ENCODE measurements around the gene NDUFA3. TPM values are rescaled to one million over a fixed set of nuclear protein-coding genes. Genes with fewer than 3 reads are reported as not detected.

The NDUFA3 gene
- total and polyA plus RNA-seq, 2 of the 13 experiments (the other 11 are each of a cell fraction or from before 2014, with no cell fraction given): 31.6 to 75.4 TPM

GRCh38 chr19:54062643-54063042, 40.0 kb upstream of the NDUFA3 start:
- Histone ChIP-seq H3K36me3 (replicated peaks in 1 of 2; ENCODE audit: control insufficient read depth in 1 of 2, insufficient read depth in 2 of 2, low read length in 2 of 2) (no peaks in the 10 kb centered on the region), H3K27ac (ENCODE audit: extremely low read length, insufficient read depth, low read length) (no peak overlapping the region), H2AFZ (ENCODE audit: low read length) (no peak overlapping the region), H3K27me3 (ENCODE audit: control insufficient read depth in 1 of 2, insufficient read depth in 2 of 2, low read length in 2 of 2) (peaks cover 0 to 14% of the 10 kb centered on the region in 2 experiments; a peak in 2 of 5 replicates), H3K4me3 (replicated peaks in 1 of 3; ENCODE audit: insufficient read depth in 1 of 3, low read depth in 2 of 3, low read length in 3 of 3) (no peak overlapping the region), H3K4me1 (ENCODE audit: insufficient read depth, low read length) (no peaks in the 10 kb centered on the region), H3K9me3 (ENCODE audit: low read length) (no peaks in the 10 kb centered on the region), H3K9ac (ENCODE audit: insufficient read depth, low read depth, low read length) (no peak overlapping the region), H3K4me2 (ENCODE audit: low read depth, low read length) (no peak overlapping the region), H3K79me2 (ENCODE audit: insufficient read depth, low read length) (no peaks in the 10 kb centered on the region), H4K20me1 (ENCODE audit: insufficient read depth, low read length) (no peaks in the 10 kb centered on the region)
- no TSS peak for BruUV-seq (replicated peaks)
- no peak for TF ChIP-seq DNMT1 (CRISPR knock-in tag; IDR thresholded peaks at IDR 0.05)
- TF ChIP-seq ZNF234 (CRISPR knock-in tag; conservative IDR thresholded peaks at IDR 0.05): no peak
- TF ChIP-seq ETV5 (CRISPR knock-in tag; IDR thresholded peaks at IDR 0.05; ENCODE audit: borderline replicate concordance): no peak
- no peak for TF ChIP-seq SNAPC4 (CRISPR knock-in tag; IDR thresholded peaks at IDR 0.05)
- TF ChIP-seq ZBTB2 (CRISPR knock-in tag; IDR thresholded peaks at IDR 0.05; ENCODE audit: low read depth): no peak
- no peak for TF ChIP-seq BCL3 (CRISPR knock-in tag; IDR thresholded peaks at IDR 0.05)
- ChIA-PET CTCF (ENCODE audit: low intra/inter-chr PET ratio, low total read pairs) (no interaction called here), POLR2A (no interaction called here)
- in situ Hi-C loops (cut with HindIII; ENCODE audit: extremely low pct_ligation_motif_present, low pct_unique_long_range_greater_than_20kb): no loop called here
- WGBS (ENCODE audit: low lambda C conversion rate): 22% methylated on average over 7 of the region's 9 CpGs
- ATAC-seq (no peak), FAIRE-seq (no peak), DNase-seq (ENCODE audit: low spot score) (no peak)
- intact Hi-C loops (cut with micrococcal nuclease; ENCODE audit: unreplicated experiment): no loop called here
